SK-N-SH (cell line): ENCODE data around the gene CHD6. TPM values are rescaled to one million over a fixed set of nuclear protein-coding genes. Genes with fewer than 3 reads are reported as not detected.

Experiments
- CTCF ChIA-PET: fragments of 300-600, 350-600 bp; formaldehyde crosslinking; extraction: SDS; loops from one replicate; lab custom pipeline; 2021; lab: Yijun Ruan, JAX
- POLR2A ChIA-PET: fragments of 350-600 bp; sonication (Branson Sonifier 250); formaldehyde crosslinking; extraction: SDS; loops from one replicate; lab custom pipeline; 2020; ENCODE audit warnings: antibody characterized with exemption, inconsistent platforms; lab: Yijun Ruan, JAX
- DNase-seq: peaks from one replicate; pipeline ENCODE4 v3.0.0; 2012
- H2AFZ ChIP-seq: fragments of 200-600 bp; sonication (generic); 2 replicates; pipeline ENCODE4 v1.8.1; 2016; ENCODE audit warnings: antibody characterized with exemption, mild to moderate bottlenecking, low read depth
- H3F3A ChIP-seq: fragments of 200-600 bp; sonication (generic); replicated peaks from 2 replicates; pipeline ENCODE3; 2016; ENCODE audit warnings: antibody characterized with exemption, mild to moderate bottlenecking; ENCODE audit not compliant: insufficient read depth
- H3K27ac ChIP-seq, 2 experiments: fragments of 200-500 bp in 1 of 2; fragments of 200-600 bp in 1 of 2; sonication (Bioruptor generic) in 1 of 2; sonication (generic), shearing (Covaris generic) in 1 of 2; 2 replicates each; pipeline versions ENCODE4 v1.5.1 to v1.6.1; 2014 to 2016; ENCODE audit warnings: low read depth in 2 of 2, inconsistent platforms in 1 of 2, low read length in 1 of 2, mild to moderate bottlenecking in 1 of 2, mixed read lengths in 1 of 2
- H3K27me3 ChIP-seq: fragments of 200-600 bp; sonication (generic), shearing (Covaris generic); 2 replicates; pipeline ENCODE4 v1.6.1; 2016; ENCODE audit warnings: mixed run types; ENCODE audit not compliant: insufficient read depth
- H3K36me3 ChIP-seq, 2 experiments: fragments of 200-500 bp in 1 of 2; fragments of 200-600 bp in 1 of 2; sonication (Bioruptor generic) in 1 of 2; sonication (generic) in 1 of 2; replicated peaks in 1 of 2; 2 replicates each; pipeline versions ENCODE3 to v1.5.1; 2014 to 2016; ENCODE audit warnings: low read length in 1 of 2, mild to moderate bottlenecking in 1 of 2; ENCODE audit not compliant: insufficient read depth in 2 of 2, control insufficient read depth in 1 of 2
- H3K4me1 ChIP-seq, 2 experiments: fragments of 200-500 bp in 1 of 2; fragments of 200-600 bp in 1 of 2; sonication (Bioruptor generic) in 1 of 2; sonication (generic), shearing (Covaris generic) in 1 of 2; 2 replicates each; pipeline versions ENCODE4 v1.5.1 to v1.6.1; 2014 to 2016; ENCODE audit warnings: low read depth in 1 of 2, low read length in 1 of 2, mixed run types in 1 of 2; ENCODE audit not compliant: insufficient read depth in 2 of 2, control insufficient read depth in 1 of 2
- H3K4me2 ChIP-seq: fragments of 200-600 bp; sonication (generic), shearing (Covaris generic); 2 replicates; pipeline ENCODE4 v1.6.1; 2017; ENCODE audit warnings: mixed run types
- H3K4me3 ChIP-seq, 2 experiments: fragments of 200-500 bp in 1 of 2; fragments of 200-600 bp in 1 of 2; sonication (Bioruptor generic) in 1 of 2; sonication (generic), shearing (Covaris generic) in 1 of 2; 2 replicates each; pipeline versions ENCODE4 v1.5.1 to v1.8.1; 2014 to 2016; ENCODE audit warnings: low read depth in 2 of 2, inconsistent platforms in 1 of 2, low read length in 1 of 2, mild to moderate bottlenecking in 1 of 2, mixed read lengths in 1 of 2, moderate library complexity in 1 of 2
- H3K79me2 ChIP-seq: fragments of 200-600 bp; sonication (generic); 2 replicates; pipeline ENCODE4 v1.8.1; 2017; ENCODE audit warnings: mild to moderate bottlenecking; ENCODE audit not compliant: insufficient read depth
- H3K9ac ChIP-seq: fragments of 200-600 bp; sonication (generic); 2 replicates; pipeline ENCODE4 v1.6.1; 2017; ENCODE audit warnings: mixed run types
- H3K9me2 ChIP-seq: fragments of 200-600 bp; sonication (generic); 2 replicates; pipeline ENCODE4 v1.6.1; 2017; ENCODE audit warnings: mixed run types
- H3K9me3 ChIP-seq: fragments of 200-600 bp; sonication (generic); 2 replicates; pipeline ENCODE4 v1.6.1; 2017; ENCODE audit warnings: mixed run types, mild to moderate bottlenecking, moderate library complexity
- H4K20me1 ChIP-seq: fragments of 200-600 bp; sonication (generic); 2 replicates; pipeline ENCODE4 v1.6.1; 2017; ENCODE audit warnings: mild to moderate bottlenecking, mixed run types; ENCODE audit not compliant: insufficient read depth
- CHD2 ChIP-seq: fragments of 150-350 bp; IDR thresholded peaks from 2 replicates; pipeline ENCODE4 v1.6.1; 2018; ENCODE audit warnings: low read length; ENCODE audit not compliant: partially characterized antibody
- CTCF ChIP-seq: fragments of 200-600 bp; sonication (generic); IDR thresholded peaks from 2 replicates; pipeline ENCODE4 v1.6.1; 2017; ENCODE audit warnings: antibody characterized with exemption, mild to moderate bottlenecking, moderate library complexity
- ELF1 ChIP-seq: IDR thresholded peaks from 2 replicates; pipeline ENCODE4 v1.4.0; 2012
- FOSL2 ChIP-seq: IDR thresholded peaks from 2 replicates; pipeline ENCODE4 v1.4.0; 2012; ENCODE audit warnings: low read depth, mild to moderate bottlenecking, moderate library complexity, borderline replicate concordance
- GATA2 ChIP-seq: sonication (generic); formaldehyde crosslinking; IDR thresholded peaks from 2 replicates; pipeline ENCODE4 v1.5.0; 2020; ENCODE audit warnings: mild to moderate bottlenecking, missing genetic modification reagents
- MEF2A ChIP-seq: IDR thresholded peaks from 2 replicates; pipeline ENCODE4 v1.4.0; 2012; ENCODE audit warnings: low read depth, borderline replicate concordance
- NFIC ChIP-seq: IDR thresholded peaks from 2 replicates; pipeline ENCODE4 v1.4.0; 2012; ENCODE audit warnings: borderline replicate concordance
- NRF1 ChIP-seq: IDR thresholded peaks from 2 replicates; pipeline ENCODE4 v1.6.1; 2012; ENCODE audit warnings: low read depth, mild to moderate bottlenecking, low read length
- RFX5 ChIP-seq: IDR thresholded peaks from 2 replicates; pipeline ENCODE4 v1.6.1; 2012; ENCODE audit warnings: mild to moderate bottlenecking, improper control_type of control experiment, low read length
- SIN3A ChIP-seq: IDR thresholded peaks from 2 replicates; pipeline ENCODE4 v1.6.1; 2012; ENCODE audit warnings: low read depth, mild to moderate bottlenecking, low read length, moderate library complexity, borderline replicate concordance
- SMC3 ChIP-seq: IDR thresholded peaks from 2 replicates; pipeline ENCODE4 v1.6.1; 2012; ENCODE audit warnings: low read depth, low read length, improper control_type of control experiment
- TAF1 ChIP-seq: IDR thresholded peaks from 2 replicates; pipeline ENCODE4 v1.6.1; 2012; ENCODE audit warnings: low read depth, mild to moderate bottlenecking, low read length, moderate library complexity, borderline replicate concordance
- TCF12 ChIP-seq: IDR thresholded peaks from 2 replicates; pipeline ENCODE4 v1.4.0; 2012
- YY1 ChIP-seq: IDR thresholded peaks from 2 replicates; pipeline ENCODE4 v1.4.0; 2012; ENCODE audit warnings: low read depth, mild to moderate bottlenecking
- WGBS: methylation state at CpG from one replicate; pipeline ENCODE4 v1.1.6; 2017; ENCODE audit warnings: low lambda C conversion rate; 5-methylcytosine and 5-hydroxymethylcytosine counted together
- polyA plus RNA-seq, 3 experiments: library from polyadenylated mRNA; depleted of rRNA; stranded (reverse); fragments of >200 nt; gene quantifications; 2 replicates each; pipeline ENCODE4 v1.2.3, GENCODE V29; 2012

Gene CHD6
- polyA plus RNA-seq, 1 of the 3 experiments (the other 2 are of a cell fraction), result 7.1 TPM

GRCh38 chr20:41632896-41633295 is 14.7 kb upstream of the CHD6 start:
- no peaks in the 10 kb centered on the region for H3K79me2 ChIP-seq
- H3K9me3 ChIP-seq, result no peaks in the 10 kb centered on the region
- no peaks in the 10 kb centered on the region for H4K20me1 ChIP-seq
- H3K27ac ChIP-seq, result no peak overlapping the region
- no peaks in the 10 kb centered on the region for H3F3A ChIP-seq
- no peak for DNase-seq
- no peaks in the 10 kb centered on the region for H3K27me3 ChIP-seq
- CTCF ChIA-PET, result interaction anchor here (1.4 kb wide), 1 partner anchor 10 kb away, joined by 3 read pairs; no protein-coding TSS in a partner anchor
- H2AFZ ChIP-seq, result no peak overlapping the region
- TF ChIP-seq MEF2A (no peak), TAF1 (no peak), TCF12 (no peak), FOSL2 (no peak)
- no peaks in the 10 kb centered on the region for H3K36me3 ChIP-seq
- POLR2A ChIA-PET, result no interaction called here
- H3K9me2 ChIP-seq, result no peaks in the 10 kb centered on the region
- H3K4me2 ChIP-seq, result no peak overlapping the region
- WGBS, result 80% methylated on average over 2 of the region's 2 CpGs
- no peak overlapping the region for H3K4me3 ChIP-seq
- H3K9ac ChIP-seq, result no peak overlapping the region
- no peaks in the 10 kb centered on the region for H3K4me1 ChIP-seq

- Histone ChIP-seq H2AFZ (no peak overlapping the region), H3K36me3 (no peaks in the 10 kb centered on the region), H3K9ac (no peak overlapping the region), H4K20me1 (no peaks in the 10 kb centered on the region), H3K4me1 (no peaks in the 10 kb centered on the region), H3F3A (no peaks in the 10 kb centered on the region), H3K9me3 (no peaks in the 10 kb centered on the region), H3K4me3 (no peak overlapping the region), H3K4me2 (no peak overlapping the region), H3K9me2 (no peaks in the 10 kb centered on the region), H3K27me3 (no peaks in the 10 kb centered on the region), H3K27ac (no peak overlapping the region), H3K79me2 (no peaks in the 10 kb centered on the region)
- no peak for DNase-seq
- POLR2A ChIA-PET, result no interaction called here
- TF ChIP-seq NFIC (no peak), SIN3A (no peak), SMC3 (no peak), GATA2 (CRISPR knock-in tag) (no peak), RFX5 (no peak), YY1 (no peak), FOSL2 (no peak), ELF1 (no peak), CTCF (no peak), CHD2 (no peak), NRF1 (no peak)
- WGBS, result 68% methylated on average over 4 of the region's 4 CpGs
- CTCF ChIA-PET, result no interaction called here
Observed at GRCh38 chr20:41631826-41632225, 13.6 kb upstream of the CHD6 start.
